NAMALWA (cell line): ENCODE measurements around the gene DOCK2.
"Not testable (repeated sequence)": the region's sequence is repeated elsewhere in the genome, so short reads cannot be mapped to it uniquely, and the experiment has no call there.

Source experiments
- DNase-seq: peaks from one replicate; pipeline ENCODE4 v3.0.0-alpha.2; 2015; ENCODE audit warnings: low spot score

DOCK2 gene

DNA sequence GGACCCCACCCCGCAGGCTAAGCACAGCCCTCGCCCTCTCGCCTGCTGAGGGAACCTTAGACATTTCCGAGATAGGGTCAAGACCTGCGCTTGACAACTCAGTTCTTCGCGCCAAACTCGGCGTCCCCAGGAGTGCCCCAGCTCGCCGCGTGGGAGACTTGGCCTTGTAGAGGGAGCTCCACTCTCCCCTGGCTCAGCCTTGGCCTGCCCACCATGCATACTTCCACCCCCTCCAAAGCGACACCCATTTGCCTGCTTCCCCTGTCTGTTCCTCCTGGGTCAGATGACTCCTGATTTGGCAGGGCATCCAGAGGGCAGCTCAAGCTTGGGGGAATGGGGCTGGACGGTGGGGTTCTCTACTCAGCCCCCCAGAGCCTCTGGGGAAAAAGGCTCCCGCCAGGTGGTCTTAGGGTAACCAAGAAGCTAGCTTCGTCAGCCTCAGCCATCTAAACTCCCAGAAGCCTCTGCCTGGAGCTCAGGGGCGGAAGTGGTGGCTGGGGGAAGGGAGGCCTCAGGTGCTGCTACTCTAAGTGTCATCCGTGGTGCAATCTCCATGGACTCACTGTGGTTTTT lies 560 bp downstream of the DOCK2 start:
- DNase-seq = peak; percentile 80

DNA sequence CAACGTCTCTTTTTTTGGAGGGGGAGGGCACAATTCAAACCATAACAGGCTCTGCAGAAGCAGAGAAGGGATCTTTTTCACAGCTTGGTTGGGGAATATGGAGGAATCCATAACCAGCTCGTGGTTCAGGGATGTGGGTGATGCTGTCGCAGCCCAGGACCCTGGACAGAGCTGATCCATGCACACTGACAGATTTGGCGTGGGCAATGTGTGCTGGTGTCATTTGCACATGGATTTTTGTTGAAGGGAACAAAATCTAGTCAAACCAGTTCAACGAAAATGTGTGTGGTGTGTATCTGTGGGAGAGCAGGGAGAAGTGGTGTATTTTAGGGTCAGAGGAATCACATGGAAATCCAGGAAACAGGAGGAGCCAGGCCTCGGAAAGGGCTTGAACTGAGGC lies 4.2 kb downstream of the DOCK2 start:
- DNase-seq = no peak

DNA sequence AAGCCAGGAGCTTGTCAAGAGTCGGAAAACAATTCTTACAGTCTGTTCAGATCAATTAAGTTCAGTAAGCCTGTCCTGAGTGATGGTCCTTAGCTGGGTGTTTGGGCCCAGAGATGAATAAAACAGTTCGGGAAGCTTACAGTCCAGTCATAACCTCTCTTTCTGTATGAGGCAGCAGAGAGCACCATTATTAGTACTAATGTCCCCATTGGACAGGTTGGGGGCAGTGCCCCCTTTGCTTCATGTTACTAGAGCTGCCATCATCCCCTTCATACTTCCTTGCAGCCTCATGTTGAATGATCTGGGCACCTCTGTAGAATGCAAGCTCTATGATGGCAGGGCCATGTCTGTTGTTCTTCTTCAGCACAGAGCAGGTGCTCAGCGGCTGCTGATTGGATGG lies 9.8 kb downstream of the DOCK2 start:
- no peak for DNase-seq

DNA sequence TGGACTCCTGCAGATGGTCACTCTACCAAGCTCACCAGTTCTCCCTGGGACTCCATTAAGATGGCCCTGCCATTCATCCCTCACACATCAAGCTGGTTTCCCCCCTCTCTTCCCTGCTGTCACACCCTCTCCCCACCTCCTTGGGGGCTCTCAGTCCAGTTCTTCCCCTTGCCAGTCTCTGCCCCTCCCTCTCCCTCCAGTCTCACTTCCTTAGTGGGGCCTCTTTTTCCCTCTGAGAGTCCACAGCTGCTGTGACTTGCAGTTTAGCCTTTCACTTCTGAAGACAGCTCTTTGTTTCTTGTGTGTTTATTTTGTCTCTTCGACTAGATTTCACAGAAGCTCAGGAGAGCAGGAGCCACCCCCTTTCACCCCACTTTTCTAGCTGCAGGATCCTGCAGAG lies 10.5 kb downstream of the DOCK2 start:
- peak; percentile 30 for DNase-seq

DNA sequence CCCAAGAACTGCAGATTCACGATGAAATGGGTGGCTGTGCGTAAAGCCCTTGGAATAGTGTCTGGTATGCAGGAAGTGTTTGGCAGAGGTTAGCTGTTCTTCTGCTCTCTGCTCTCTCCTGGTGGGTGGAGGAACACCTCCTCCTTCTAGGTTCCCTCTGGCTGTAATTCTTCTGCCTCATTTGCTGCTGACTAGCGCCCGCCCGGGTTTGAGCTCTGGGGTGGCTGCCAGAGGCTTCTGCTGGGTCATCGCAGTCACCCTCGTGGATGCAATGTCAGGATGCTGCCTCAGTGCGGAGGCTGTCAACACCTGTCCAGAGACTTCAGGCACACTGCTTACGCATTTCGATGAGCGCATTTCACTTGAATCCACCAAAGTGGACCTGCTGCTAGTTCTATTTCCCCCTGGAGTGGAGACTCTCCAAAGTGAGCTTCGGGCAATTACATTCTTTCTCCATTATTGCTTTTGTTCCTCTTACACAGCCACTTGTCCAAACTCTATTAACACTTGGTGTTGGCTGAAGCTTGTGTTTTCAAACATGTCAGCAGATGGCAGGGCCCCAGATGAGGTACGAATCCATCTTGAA lies 11.7 kb downstream of the DOCK2 start:
- no peak for DNase-seq

DNA sequence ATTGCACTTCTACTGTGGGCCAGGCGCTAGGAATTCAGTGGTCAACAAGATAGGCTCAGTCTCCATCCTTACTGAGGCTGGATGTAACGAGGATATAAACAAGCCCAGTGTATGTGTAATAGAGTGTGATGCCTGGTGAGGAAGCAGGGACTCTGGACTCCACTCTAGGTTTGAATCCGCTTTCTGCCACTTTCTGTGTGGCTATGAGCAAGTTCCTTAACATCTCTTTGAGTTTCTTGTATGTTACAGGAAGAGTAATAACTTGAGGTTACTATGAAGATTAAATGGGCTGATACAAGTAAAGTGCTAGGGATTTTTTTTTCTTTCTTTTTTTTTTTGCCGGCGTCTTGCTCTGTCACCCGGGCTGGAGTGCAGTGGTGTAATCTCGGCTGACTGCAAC lies 12.4 kb downstream of the DOCK2 start:
- DNase-seq = no peak

DNA sequence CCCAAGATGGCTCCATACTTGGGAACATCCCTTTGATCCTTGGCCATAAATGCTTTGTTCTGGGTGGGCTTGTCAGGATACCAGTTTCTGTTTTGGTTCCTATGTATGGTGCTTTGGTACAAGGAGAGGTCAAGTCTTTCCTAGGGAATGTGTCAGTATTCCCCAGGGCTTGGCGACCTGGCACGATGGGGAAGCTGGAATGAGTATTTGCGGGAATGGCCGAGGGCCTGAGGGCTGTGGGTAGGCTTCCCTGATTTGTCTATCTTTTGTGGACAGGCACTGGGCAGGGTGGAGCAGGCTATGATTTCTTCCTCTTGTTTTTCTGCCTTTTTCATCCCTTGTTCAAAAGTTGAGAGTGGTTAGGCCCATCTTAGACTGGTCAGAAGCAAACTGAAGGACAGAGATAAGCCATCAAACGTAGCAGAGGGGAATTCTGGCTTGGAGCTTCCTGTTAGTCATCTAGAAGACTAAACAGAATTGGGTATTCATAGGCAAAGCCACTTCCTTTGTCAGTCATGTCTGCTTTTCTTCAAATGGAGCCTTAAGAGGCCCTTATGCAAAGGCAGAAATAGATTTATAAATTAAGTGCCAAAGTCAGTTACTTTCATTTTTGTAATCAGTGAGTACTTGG lies 13.7 kb downstream of the DOCK2 start:
- no peak for DNase-seq

DNA sequence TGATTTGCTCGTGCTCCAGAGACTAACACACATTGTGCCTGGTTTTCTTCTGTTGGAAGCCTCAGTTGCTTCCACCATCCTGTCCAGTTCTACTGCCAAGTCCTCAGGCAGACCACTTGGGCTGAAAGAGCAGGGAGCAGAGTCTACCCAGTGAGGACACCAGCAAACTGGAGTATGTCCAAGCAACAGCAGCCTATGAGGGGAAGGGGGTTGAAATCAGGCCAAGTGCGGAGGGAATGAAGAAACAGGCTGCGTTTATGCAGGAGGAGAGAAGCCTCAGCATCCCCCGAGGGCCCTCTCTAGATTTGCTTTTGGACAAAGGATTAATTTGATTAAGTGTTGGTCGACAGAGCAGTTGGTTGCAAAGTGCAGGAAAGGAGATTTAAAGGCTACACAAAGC lies 14.5 kb downstream of the DOCK2 start:
- no peak for DNase-seq

DNA sequence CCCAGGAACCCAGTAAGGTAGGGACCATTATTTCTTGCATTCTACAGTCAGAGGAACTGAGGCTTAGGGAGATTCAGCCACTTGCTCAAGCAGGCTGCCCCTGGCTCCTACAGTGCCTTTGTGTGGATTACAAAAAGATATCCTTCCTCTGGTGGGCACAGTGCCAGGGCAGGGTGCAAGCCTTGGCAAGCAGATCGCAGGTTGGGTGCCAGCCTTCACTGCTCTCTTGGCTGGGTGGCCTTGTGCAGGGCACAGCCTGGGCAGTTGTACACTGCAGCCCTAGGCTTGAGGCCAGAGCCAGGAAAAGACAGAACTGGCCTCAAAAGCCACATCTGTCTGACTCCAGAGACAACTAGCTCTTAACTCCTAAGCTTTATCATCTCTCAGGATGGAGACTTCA lies 15.0 kb downstream of the DOCK2 start:
- DNase-seq = no peak

DNA sequence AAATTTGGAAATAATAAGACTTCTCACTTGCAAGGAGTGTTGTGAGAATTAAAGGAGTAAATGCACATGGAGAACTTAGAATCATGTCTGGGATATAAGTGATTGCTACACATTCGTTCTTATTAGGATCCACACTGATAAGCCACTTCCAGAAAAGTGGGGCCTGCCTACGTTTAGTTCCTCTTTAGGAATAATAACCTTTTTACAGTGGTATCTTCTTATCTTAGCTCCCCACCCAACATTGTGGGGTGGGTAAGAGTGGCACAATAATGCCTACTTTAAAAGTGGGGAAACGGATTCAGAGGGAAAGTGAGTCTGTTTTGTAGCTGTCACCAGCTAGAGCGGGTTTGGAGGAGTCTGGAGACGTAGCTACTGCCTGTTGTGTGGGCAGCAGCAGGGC lies 16.0 kb downstream of the DOCK2 start:
- no peak for DNase-seq

DNA sequence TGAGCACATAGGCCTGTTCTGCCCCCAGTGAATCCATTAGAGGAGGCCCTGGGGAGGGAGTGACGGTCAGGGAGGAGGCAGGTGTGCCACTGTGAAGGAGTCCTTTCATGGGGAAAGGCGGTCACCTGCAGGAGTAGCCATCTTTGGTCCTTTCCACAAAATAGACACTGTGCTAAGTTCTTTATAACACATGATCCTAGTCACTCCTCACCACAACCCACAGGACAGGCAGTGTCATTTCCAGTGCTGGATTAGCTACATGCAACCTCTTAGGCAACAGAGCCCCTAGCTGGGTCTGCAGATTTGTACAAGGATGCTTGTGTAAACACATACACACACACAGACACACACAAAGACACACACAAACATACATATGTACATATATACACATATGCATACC lies 18.3 kb downstream of the DOCK2 start:
- DNase-seq = no peak

DNA sequence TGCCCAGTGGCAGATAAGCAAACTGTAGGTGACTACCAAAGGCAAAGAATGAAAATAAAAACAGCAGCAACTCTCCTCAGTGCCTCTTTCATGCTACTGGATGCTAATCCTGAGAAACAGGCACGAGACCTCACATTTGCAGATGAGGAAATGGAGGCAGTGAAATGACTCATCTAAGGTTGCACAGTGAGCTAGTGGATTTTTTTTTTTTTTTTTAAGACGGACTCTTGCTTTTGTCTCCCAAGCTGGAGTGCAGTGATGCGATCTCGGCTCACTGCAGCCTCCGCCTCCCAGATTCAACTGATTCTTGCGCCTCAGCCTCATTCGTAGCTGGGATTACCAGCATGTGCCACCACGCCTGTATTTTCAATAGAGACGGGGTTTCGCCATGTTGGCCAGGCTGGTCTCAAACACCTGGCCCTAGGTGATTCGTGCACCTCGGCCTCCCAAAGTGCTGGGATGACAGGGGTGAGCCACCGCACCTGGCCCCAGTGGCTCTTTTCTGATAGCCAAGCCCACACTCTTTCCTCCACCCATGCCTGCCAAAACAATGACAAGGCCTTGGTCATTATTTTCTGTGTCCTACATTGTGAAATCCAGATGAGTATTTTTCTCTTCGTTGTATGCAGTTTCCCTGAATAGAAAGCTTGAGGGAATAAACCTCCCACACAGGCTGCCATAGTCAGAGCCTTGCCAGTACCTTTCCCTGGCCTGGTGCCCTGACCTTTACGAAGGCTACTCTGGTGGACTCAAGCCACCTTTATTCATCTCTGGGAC lies 19.2 kb downstream of the DOCK2 start:
- DNase-seq = no peak

DNA sequence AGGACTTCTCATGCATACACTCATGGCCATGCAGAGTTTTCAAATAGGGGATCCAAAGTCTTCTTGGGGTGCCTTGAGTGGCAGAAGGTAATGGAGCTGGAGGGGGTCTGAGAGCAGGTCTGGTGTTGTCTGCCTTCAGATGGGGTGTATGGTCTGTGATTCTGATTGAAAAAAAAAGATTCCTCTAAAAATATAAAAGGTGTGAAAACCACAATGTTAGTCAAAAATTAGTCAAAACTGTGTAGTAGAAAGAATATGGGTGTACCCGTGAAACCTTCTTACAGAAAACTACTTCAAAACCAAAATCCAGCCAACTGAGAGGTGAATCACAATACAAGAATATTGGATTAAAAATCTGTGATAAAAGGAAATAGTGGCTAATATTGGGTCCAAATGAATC lies 20.1 kb downstream of the DOCK2 start:
- DNase-seq = no peak

DNA sequence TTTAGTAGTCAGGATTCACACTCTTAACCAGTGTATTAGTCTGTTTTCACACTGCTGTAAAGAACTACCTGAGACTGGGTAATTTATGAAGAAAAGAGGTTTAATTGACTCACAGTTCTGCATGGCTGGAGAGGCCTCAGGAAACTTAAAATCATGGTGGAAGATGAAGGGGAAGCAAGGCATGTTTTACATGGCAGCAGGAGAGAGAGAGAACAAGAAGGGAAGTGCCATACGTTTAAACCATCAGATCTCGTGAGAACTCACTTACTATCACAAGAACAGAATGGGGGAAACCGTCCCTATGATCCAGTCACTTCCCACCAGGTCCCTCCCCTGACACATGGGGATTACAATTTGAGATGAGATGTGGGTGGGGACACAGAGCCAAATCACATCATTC lies 25.4 kb downstream of the DOCK2 start:
- DNase-seq = not testable (repeated sequence)

DNA sequence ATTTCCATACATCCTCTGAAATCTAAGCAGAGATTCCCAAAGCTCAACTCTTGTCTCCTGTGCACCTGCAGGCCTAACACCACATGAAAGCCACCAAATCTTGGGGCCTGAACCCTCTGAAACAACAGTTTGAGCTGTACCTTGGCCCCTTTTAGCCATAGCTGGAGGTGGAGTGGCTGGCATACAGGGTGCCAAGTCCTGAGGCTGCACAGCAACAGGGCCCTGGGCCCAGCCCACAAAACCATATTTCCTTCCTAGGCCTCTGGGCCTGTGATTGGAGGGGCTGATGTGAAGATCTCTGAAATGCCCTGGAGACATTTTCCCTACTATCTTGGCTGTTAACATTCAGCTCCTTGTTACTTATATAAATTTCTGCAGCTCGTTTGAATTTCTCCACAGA lies 26.5 kb downstream of the DOCK2 start:
- DNase-seq = no peak

DNA sequence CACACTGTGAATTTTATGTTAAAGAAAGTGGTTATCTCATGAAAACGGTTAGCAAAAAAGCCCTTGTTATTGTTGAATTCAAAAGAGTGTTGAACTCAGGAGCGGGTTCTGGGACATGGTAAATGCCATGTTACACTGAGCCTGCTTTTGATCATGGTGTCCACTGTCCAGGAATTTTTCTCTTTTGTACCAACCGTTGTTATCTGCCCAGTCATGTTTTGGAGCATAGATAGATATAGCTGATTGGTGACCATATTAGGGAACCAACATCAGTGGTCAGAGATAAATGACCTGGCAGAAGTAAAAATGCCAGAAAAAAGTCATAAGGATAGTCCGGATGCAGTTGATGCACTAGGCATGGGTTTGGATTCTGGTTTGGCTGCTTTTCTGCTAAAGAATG lies 29.3 kb downstream of the DOCK2 start:
- DNase-seq = no peak

DNA sequence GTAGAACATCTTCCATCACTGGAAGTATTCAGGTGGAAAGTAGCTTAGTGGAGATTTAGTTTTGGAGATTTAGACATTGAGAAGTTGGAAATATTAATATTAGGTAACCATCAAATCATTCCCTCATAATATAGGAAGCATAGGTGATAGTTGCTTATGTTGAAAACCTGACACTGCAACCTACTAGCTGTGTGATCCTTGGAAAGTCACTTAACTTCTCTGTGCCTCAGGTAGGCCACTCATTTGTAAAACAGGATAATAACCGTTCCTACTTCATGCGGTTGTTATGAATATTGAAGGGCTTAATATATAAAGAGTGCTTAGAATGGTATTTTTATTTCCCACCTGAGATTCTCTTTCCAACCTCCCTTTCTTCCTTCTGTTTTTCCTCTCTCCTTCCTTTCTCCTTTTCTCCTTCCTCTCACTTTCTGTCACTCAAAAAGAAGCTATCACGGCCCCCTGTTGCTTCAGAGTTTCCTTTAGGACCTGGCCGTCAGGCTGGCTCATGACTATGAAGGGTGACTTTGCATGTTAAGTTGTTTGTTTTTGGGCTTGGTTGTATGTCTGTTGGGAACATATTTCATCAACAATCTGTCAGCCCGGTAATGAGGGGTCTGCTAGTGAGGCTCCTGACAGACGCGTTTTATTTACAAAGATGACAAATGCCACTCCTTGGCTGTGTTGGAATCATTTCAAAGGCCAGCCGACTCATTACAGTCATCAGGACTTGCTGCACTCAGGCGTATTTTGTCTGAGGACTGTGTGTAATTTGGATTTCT lies 31.0 kb downstream of the DOCK2 start:
- DNase-seq = no peak

DNA sequence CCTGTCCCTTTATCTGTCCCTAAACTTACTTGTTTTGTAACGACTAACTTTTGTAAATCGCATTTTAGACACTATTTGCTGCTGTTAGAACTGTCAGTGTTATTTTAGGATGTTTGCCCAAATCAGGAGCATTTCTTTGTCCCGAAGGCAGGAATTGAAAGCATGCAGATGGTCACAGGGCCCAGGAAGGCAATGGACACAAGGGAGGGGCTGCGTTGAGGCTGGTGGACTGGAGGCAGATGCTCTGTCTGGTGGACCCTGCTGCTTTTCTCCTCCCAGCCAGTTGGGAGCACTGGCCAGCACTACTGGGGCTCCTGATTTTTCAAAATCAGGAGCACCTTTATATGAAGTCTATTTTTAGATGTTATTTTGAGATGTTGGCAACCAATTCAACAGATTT lies 31.7 kb downstream of the DOCK2 start:
- no peak for DNase-seq

DNA sequence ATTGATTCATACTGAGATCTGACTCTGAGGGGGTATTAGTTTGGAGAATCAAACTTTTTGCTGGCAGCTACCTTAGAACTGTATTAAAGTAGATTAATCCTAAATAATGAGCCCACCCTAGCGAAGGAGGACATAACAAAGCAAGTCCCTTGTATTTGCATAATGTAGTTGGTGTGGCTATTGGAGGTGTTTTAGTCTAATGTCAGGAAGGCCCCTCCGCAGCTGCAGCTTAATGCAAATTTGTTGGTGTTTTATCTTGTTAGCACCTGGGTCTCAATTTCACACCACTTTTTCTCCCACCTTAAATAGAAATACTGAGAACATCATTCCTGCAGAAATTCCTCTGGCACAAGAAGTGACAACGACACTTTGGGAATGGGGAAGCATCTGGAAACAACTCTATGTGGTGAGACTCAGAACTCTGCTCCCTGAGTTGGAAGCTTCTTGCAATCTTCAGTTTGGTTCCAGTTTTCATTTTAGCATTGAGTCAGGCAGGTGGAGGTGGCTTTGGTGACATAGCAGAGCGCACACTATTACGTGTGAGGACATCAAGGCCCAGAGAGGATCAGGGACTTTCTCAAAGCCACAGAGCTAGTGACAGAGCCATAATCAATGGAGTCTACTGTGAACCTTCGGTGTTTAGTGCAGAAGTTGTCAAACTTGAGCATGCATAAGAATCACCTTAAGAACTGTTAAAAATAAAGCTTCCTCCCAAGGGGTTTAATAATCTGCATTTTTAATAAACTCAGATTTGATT lies 33.9 kb downstream of the DOCK2 start:
- peak; percentile 38 for DNase-seq

DNA sequence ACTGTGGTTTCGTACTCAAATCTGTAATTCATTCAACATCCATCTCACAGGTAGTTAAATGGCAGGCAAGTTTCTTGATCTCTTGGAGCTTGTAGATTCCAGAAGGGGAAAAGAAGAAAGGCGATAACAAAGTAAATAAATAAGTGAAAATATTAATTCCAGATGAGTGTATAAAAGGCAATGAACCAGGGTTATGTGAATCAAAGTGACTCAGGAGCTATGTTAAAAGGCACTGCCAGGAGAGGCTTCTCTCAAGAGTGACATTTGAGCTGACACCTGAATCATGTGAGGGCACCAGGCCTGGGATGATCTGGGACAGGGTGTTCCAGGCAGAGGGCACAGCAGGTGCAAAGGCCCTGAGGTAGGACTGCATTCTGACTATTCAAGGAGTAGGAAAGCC lies 45.0 kb downstream of the DOCK2 start:
- no peak for DNase-seq

DNA sequence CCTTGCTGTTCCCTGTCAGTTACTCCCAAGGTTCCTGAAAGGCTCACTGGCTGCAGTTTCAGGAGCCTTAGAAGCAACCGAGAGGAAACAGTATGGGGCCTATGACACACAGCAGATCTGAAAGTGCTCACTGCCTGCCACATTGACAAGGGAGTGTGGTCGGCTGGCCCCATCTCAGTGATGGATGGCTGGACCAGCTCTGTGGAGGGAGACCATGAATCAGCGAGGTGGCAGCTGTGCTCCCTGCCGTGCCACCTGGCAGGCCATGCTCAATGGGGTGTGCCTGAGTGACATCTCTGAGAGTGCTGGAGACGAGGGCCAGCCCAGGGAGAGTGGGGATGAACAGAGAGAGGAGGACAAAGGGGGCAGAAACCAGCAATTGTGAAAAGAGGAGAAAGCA lies 49.1 kb downstream of the DOCK2 start:
- peak; percentile 36 for DNase-seq

DNA sequence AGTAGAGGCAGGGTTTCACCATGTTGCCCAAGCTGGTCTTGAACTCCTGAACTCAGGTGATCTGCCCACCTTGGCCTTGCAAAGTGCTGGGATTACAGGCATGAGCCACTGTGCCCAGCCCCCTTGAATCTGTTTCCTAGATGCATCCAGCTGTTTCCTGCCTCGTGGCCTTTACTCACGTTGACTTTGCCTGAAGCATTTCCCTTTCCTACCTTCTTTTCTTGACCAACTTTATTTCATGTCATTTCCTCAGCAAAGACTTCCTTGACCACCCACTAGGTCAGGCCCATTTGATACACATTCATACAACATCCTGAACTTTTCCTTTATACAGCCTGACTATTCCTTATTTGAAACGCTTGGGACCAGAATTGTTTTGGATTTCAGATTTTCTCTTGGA lies 51.0 kb downstream of the DOCK2 start:
- DNase-seq = no peak
